Measurements from ENCODE around the gene LASP1NB.
A peak's percentile ranks its signal among the peaks of the same experiment; 100 is the strongest.
"Not testable (repeated sequence)": the region's sequence is repeated elsewhere in the genome, so short reads cannot be mapped to it uniquely, and the experiment has no call there.

LASP1NB gene

DNA sequence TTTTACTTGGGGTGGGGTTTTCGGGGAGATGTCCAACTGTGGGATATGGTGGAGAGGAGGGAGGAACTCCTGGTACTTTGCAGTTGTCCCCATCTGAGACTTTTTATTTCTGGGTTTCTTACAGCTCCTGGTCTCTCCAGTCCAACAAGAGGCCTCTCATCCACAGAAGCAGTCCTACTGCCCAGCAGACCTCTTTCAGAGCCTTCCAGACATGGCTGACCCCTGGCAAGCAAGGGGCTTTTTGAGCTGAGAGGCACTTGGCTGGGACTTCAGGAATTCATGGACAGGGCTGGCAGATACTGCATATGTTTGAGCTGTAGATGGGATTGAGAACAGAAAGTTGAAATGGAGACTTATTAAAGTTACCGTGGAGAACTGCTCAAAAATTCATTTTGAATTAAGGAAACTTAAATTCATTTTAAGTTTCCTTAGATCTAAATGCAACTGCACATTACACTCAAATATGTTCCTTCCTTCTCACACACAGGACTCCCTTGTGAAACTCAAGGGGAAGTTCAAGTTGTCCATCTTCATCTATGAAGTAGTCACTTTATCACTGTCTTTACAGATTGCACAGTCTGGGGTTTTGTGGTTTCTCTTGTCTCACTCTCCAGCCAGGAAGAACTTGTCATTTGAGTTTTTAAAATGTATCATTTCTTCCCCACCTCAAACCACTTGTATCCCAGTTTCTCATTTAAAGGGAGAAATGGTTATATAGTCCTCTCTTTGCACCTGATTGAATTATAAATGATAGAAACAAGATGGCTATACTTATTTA lies 1.1 kb downstream of the LASP1NB start:
- Histone ChIP-seq H3K36me3 (ENCODE audit: control insufficient read depth in 2 of 2, extremely low read depth in 1 of 2, insufficient read depth in 1 of 2, low read length in 1 of 2) (peaks cover 0 to under 1% of the 10 kb centered on the region in 2 donors), H3K27me3 (replicated peaks in 1 of 2; ENCODE audit: control insufficient read depth in 2 of 2, extremely low read depth in 1 of 2, insufficient read depth in 2 of 2, low read length in 1 of 2) (no peaks in the 10 kb centered on the region), H3K27ac (ENCODE audit: low read length) (peak overlapping the region; percentile 5), H3K9me3 (no peaks in the 10 kb centered on the region), H3K4me1 (ENCODE audit: control insufficient read depth in 1 of 2, extremely low read depth in 1 of 2, insufficient read depth in 2 of 2, low read length in 2 of 2) (peaks cover 19 to 23% of the 10 kb centered on the region in 2 experiments), H3K4me3 (ENCODE audit: control insufficient read depth in 1 of 2, extremely low read depth in 1 of 2, low read length in 1 of 2) (no peak overlapping the region)
- DNase-seq, result peak in 1 of 35 experiments; percentile 27
- Mint-ChIP-seq H3K27me3 (no peaks in the 10 kb centered on the region), H3K36me3 (no peaks in the 10 kb centered on the region), H3K4me1 (peaks cover 26 to 35% (median 28%) of the 10 kb centered on the region in 3 donors), H3K9me3 (no peaks in the 10 kb centered on the region), H3K4me3 (peak overlapping the region in 1 of 3 donors; percentile 68), H3K27ac (peak overlapping the region; percentile 26 to 56)
- POLR2A ChIA-PET, result no interaction called here
- CTCF ChIA-PET, result interaction anchor here in 1 of 2 donors (0.6 to 1.2 kb wide), 4 partner anchors 43 to 274 kb away, joined by 3 to 9 read pairs (median 5); partner anchors contain the start of gene RPL19
- ATAC-seq (replicated peaks in 1 of 4), result peak in 1 of 4 experiments; percentile 36
- WGBS (ENCODE audit: insufficient coverage), result no CpG with 5 or more reads among the region's 2 CpGs

DNA sequence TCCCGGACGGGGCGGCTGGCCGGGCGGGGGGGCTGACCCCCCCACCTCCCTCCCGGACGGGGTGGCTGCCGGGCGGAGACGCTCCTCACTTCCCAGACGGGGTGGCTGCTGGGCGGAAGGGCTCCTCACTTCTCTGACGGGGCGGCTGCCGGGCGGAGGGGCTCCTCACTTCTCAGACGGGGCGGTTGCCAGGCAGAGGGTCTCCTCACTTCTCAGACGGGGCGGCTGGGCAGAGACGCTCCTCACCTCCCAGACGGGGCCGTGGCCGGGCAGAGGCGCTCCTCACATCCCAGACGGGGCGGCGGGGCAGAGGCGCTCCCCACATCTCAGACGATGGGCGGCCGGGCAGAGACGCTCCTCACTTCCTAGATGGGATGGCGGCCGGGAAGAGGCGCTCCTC lies 5.4 kb downstream of the LASP1NB start:
- DNase-seq; H3K27ac ChIP-seq (ENCODE audit: low read length); H3K27ac Mint-ChIP-seq; H3K27me3 ChIP-seq (replicated peaks in 1 of 2; ENCODE audit: control insufficient read depth in 2 of 2, extremely low read depth in 1 of 2, insufficient read depth in 2 of 2, low read length in 1 of 2); H3K36me3 ChIP-seq (ENCODE audit: control insufficient read depth in 2 of 2, extremely low read depth in 1 of 2, insufficient read depth in 1 of 2, low read length in 1 of 2); H3K9me3 ChIP-seq; H3K4me3 ChIP-seq (ENCODE audit: control insufficient read depth in 1 of 2, extremely low read depth in 1 of 2, low read length in 1 of 2); H3K4me3 Mint-ChIP-seq; H3K27me3 Mint-ChIP-seq; POLR2A ChIA-PET; H3K9me3 Mint-ChIP-seq; CTCF ChIA-PET; H3K36me3 Mint-ChIP-seq; ATAC-seq (replicated peaks in 1 of 4): not testable (repeated sequence)
- peaks cover 11 to 14% (median 12%) of the 10 kb centered on the region in 3 donors for H3K4me1 Mint-ChIP-seq
- no CpG with 5 or more reads among the region's 36 CpGs for WGBS (ENCODE audit: insufficient coverage)
- H3K4me1 ChIP-seq (ENCODE audit: control insufficient read depth in 1 of 2, extremely low read depth in 1 of 2, insufficient read depth in 2 of 2, low read length in 2 of 2), result peaks cover 5 to 12% of the 10 kb centered on the region in 2 experiments

DNA sequence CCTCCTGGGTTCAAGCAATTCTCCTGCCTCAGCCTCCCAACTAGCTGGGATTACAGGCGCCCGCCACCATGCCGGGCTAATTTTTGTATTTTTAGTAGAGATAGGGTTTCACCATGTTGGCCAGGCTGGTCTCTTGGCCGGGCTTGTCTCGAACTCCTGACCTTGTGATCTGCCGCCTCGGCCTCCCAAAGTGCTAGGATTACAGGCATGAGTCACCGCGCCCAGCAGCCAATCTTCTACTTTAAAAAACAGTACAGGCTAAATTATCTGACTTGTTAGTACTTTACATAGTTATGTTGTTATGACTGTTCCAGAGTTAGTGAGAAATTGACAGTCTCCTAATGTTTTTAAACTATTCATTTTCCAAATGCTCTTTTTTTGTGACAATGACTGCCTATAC lies 8.5 kb downstream of the LASP1NB start:
- DNase-seq; H3K27ac ChIP-seq (ENCODE audit: low read length); H3K36me3 ChIP-seq (ENCODE audit: control insufficient read depth in 2 of 2, extremely low read depth in 1 of 2, insufficient read depth in 1 of 2, low read length in 1 of 2); H3K9me3 Mint-ChIP-seq; H3K27me3 ChIP-seq (replicated peaks in 1 of 2; ENCODE audit: control insufficient read depth in 2 of 2, extremely low read depth in 1 of 2, insufficient read depth in 2 of 2, low read length in 1 of 2); H3K4me1 Mint-ChIP-seq; H3K9me3 ChIP-seq; ATAC-seq (replicated peaks in 1 of 4); H3K4me3 Mint-ChIP-seq; H3K4me1 ChIP-seq (ENCODE audit: control insufficient read depth in 1 of 2, extremely low read depth in 1 of 2, insufficient read depth in 2 of 2, low read length in 2 of 2); H3K27ac Mint-ChIP-seq; H3K4me3 ChIP-seq (ENCODE audit: control insufficient read depth in 1 of 2, extremely low read depth in 1 of 2, low read length in 1 of 2); H3K36me3 Mint-ChIP-seq; H3K27me3 Mint-ChIP-seq: not testable (repeated sequence)
- ChIA-PET CTCF (interaction anchor here in 1 of 2 donors (0.7 kb wide), 1 partner anchor 21 kb away, joined by 3 read pairs; no protein-coding TSS in a partner anchor), POLR2A (interaction anchor here (0.6 to 0.7 kb wide), 2 partner anchors 63 to 124 kb away, joined by 4 to 7 read pairs; no protein-coding TSS in a partner anchor)
- WGBS (ENCODE audit: insufficient coverage), result 83% methylated on average over 1 of the region's 9 CpGs

DNA sequence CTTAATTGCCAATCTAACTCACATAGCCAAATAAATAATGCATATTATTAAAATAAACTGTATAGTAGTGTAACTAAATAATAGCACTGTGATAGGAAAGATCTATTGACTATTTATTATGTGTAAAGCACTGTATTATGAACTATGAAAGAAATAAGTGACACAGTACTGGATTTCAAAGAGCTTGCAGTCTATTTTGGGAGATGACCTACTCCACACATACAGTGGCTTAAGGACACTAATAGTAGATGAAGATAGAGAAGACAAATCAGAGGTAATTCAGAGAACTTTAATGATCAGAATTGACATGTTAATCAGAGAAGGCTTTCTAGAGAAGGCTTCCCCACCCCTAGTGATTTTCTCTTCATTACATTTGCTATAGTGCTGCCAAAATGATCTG lies 14.6 kb downstream of the LASP1NB start:
- no peak for DNase-seq
- Mint-ChIP-seq H3K27ac (no peak overlapping the region), H3K9me3 (no peaks in the 10 kb centered on the region), H3K27me3 (no peaks in the 10 kb centered on the region), H3K36me3 (no peaks in the 10 kb centered on the region), H3K4me3 (no peak overlapping the region), H3K4me1 (peaks cover 0 to 5% (median 0%) of the 10 kb centered on the region in 3 donors)
- Histone ChIP-seq H3K36me3 (ENCODE audit: control insufficient read depth in 2 of 2, extremely low read depth in 1 of 2, insufficient read depth in 1 of 2, low read length in 1 of 2) (no peaks in the 10 kb centered on the region), H3K27me3 (replicated peaks in 1 of 2; ENCODE audit: control insufficient read depth in 2 of 2, extremely low read depth in 1 of 2, insufficient read depth in 2 of 2, low read length in 1 of 2) (no peaks in the 10 kb centered on the region), H3K4me1 (ENCODE audit: control insufficient read depth in 1 of 2, extremely low read depth in 1 of 2, insufficient read depth in 2 of 2, low read length in 2 of 2) (no peaks in the 10 kb centered on the region), H3K4me3 (ENCODE audit: control insufficient read depth in 1 of 2, extremely low read depth in 1 of 2, low read length in 1 of 2) (no peak overlapping the region), H3K9me3 (no peaks in the 10 kb centered on the region), H3K27ac (ENCODE audit: low read length) (no peak overlapping the region)
- CTCF ChIA-PET, result no interaction called here
- ATAC-seq (replicated peaks in 1 of 4), result no peak
- POLR2A ChIA-PET, result interaction anchor here in 1 of 2 donors (0.6 kb wide), 1 partner anchor 181 kb away, joined by 5 read pairs; no protein-coding TSS in a partner anchor

DNA sequence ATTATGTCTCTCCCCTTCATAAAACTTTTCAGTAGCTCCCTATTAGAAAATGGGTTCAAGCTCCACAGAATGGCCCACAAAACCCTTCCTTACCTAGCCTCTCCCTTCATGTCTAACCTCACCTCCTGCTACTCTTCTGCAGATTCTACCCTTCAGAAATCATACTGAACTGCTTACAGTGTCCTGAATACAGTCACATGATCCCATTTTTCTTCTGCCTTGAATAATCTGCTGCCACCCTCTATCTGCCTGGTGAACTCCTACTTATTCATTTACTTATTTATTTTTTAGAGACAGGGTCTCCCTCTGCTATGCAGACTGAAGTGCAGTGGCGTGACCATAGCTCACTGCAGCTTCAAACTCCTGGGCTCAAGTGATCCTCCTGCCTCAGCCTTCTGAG lies 15.0 kb downstream of the LASP1NB start:
- no peak for DNase-seq
- WGBS (ENCODE audit: insufficient coverage), result no CpG with 5 or more reads among the region's 1 CpG
- Mint-ChIP-seq H3K27me3 (no peaks in the 10 kb centered on the region), H3K4me1 (peaks cover 0 to 5% (median 0%) of the 10 kb centered on the region in 3 donors), H3K4me3 (no peak overlapping the region), H3K36me3 (no peaks in the 10 kb centered on the region), H3K27ac (no peak overlapping the region), H3K9me3 (no peaks in the 10 kb centered on the region)
- no peak overlapping the region for H3K27ac ChIP-seq (ENCODE audit: low read length)
- ChIA-PET POLR2A (interaction anchor here in 1 of 2 donors (0.6 kb wide), 1 partner anchor 180 kb away, joined by 5 read pairs; no protein-coding TSS in a partner anchor), CTCF (no interaction called here)
- no peak for ATAC-seq (replicated peaks in 1 of 4)
- H3K27me3 ChIP-seq (replicated peaks in 1 of 2; ENCODE audit: control insufficient read depth in 2 of 2, extremely low read depth in 1 of 2, insufficient read depth in 2 of 2, low read length in 1 of 2), result no peaks in the 10 kb centered on the region
- no peaks in the 10 kb centered on the region for H3K36me3 ChIP-seq (ENCODE audit: control insufficient read depth in 2 of 2, extremely low read depth in 1 of 2, insufficient read depth in 1 of 2, low read length in 1 of 2)
- H3K4me3 ChIP-seq (ENCODE audit: control insufficient read depth in 1 of 2, extremely low read depth in 1 of 2, low read length in 1 of 2), result no peak overlapping the region
- no peaks in the 10 kb centered on the region for H3K4me1 ChIP-seq (ENCODE audit: control insufficient read depth in 1 of 2, extremely low read depth in 1 of 2, insufficient read depth in 2 of 2, low read length in 2 of 2)
- no peaks in the 10 kb centered on the region for H3K9me3 ChIP-seq

DNA sequence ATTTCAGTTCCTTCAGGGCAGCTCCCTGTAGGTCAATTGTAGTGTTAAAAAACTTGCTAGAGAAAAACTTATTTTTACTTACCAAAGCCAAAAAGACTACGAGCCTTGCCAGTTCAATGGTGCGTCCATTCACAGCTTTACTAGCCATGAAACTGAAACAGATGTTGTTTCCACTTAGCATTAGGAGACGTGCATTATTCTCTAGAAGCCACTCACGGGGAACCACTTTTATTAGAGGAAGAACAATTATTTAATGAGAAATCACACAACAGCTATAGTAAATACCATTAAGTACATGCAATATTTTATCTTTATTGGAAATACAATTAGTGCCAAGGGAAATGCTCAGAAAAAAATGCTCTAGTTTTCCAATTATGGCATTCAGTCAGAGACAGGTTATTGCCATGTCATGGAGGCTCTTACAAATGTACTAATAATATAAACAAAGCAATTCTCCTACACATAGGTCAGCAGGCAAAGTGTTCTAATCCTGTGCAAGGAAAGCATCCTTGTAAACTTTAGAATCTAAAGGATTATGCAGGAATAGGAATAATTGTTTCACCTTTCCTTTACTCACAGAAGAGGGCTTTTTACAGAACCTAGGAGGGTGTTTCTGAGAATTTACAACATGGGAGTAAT lies 17.4 kb downstream of the LASP1NB start:
- no peak overlapping the region for H3K4me3 ChIP-seq (ENCODE audit: control insufficient read depth in 1 of 2, extremely low read depth in 1 of 2, low read length in 1 of 2)
- no peaks in the 10 kb centered on the region for H3K9me3 ChIP-seq
- Mint-ChIP-seq H3K27me3 (no peaks in the 10 kb centered on the region), H3K4me3 (no peak overlapping the region), H3K9me3 (no peaks in the 10 kb centered on the region), H3K27ac (no peak overlapping the region), H3K4me1 (peaks cover 0 to 5% (median 0%) of the 10 kb centered on the region in 3 donors), H3K36me3 (no peaks in the 10 kb centered on the region)
- no peaks in the 10 kb centered on the region for H3K36me3 ChIP-seq (ENCODE audit: control insufficient read depth in 2 of 2, extremely low read depth in 1 of 2, insufficient read depth in 1 of 2, low read length in 1 of 2)
- no peaks in the 10 kb centered on the region for H3K4me1 ChIP-seq (ENCODE audit: control insufficient read depth in 1 of 2, extremely low read depth in 1 of 2, insufficient read depth in 2 of 2, low read length in 2 of 2)
- POLR2A ChIA-PET, result interaction anchor here in 1 of 2 donors (0.5 kb wide), 1 partner anchor 78 kb away, joined by 3 read pairs; no protein-coding TSS in a partner anchor
- WGBS (ENCODE audit: insufficient coverage), result 60% methylated on average over 2 of the region's 4 CpGs
- no peak overlapping the region for H3K27ac ChIP-seq (ENCODE audit: low read length)
- DNase-seq (no peak), ATAC-seq (replicated peaks in 1 of 4) (no peak)
- CTCF ChIA-PET, result no interaction called here
- no peaks in the 10 kb centered on the region for H3K27me3 ChIP-seq (replicated peaks in 1 of 2; ENCODE audit: control insufficient read depth in 2 of 2, extremely low read depth in 1 of 2, insufficient read depth in 2 of 2, low read length in 1 of 2)

Data from T-cell (primary cell).